Skeletal muscle cell (primary cell): ENCODE measurements around the gene ASB15.
"Not testable (repeated sequence)": the region's sequence is repeated elsewhere in the genome, so short reads cannot be mapped to it uniquely, and the experiment has no call there.

Experiments
- DNase-seq: peaks from one replicate; pipeline ENCODE4 v3.0.0-alpha.2; 2010; ENCODE audit warnings: low read depth
- H3K4me3 ChIP-seq: 2 replicates; pipeline ENCODE4 v1.5.1; 2011; ENCODE audit warnings: low read depth, mild to moderate bottlenecking, control low read depth, low read length, moderate library complexity

ASB15 gene

DNA sequence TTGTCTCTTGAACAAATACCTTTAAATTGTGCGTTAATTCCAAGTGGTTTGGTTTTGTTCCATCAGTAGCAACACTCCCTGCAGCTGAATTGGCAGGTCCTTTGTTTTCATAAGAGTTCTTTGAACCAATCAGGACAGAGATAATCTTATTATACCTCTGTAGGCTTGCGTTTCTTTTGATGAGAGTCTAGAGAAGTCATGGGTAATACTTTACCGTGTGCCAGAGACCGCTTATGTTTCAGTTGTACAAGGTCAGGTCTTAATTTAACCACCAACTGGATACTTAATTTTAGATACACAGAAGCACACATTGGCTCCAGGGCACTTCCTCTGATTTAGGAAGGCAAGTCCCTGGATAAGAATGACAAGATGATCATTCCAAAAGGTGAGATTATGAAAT is at the start of gene ASB15:
TSS of gene ASB15 (plus strand) at position 292 of the 400 bp plus-strand sequence. CDS start 12,682 bp downstream, outside the sequence.
- H3K4me3 ChIP-seq: no peak within 1 kb of the TSS
- no peak for DNase-seq

GRCh38 chr7:123552134-123552533 is 49.5 kb upstream of the ASB15 start:
- not testable (repeated sequence) for DNase-seq, H3K4me3 ChIP-seq

DNA sequence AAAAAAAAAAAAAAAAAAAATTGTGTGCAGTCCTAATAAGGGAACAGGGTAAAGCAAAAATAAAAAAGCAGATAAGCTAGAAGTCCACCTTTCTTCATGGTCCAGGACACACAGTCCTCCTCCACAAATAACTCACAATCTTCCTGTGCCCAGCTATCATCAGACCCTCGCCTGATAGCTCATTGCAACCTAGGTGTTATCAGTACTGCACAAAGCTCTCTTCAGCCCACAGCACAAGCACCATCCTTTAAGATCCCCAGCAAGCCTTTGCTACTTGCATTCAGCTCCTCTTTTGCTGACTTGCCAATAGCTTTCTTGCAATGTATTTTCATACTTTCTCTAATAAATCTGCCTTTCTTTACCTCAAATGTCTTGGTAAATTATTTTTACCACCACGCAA is 49.0 kb upstream of the ASB15 start:
- no peak for DNase-seq
- no peak overlapping the region for H3K4me3 ChIP-seq

DNA sequence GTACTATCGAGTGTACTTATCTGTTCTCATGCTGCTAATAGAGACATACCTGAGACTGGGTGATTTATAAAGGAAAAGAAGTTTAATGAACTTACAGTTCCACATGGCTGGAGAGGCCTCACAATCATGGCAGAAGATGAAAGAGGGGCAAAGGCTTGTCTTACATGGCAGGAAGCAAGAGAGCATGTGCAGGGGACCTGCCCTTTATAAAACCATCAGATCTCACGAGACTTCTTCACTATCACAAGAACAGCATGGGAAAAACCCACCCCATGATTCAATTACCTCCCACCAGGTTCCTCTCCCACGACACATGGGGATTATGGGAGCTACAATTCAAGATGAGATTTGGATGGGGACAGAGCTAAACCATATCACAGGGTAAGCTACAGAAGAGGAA is 48.5 kb upstream of the ASB15 start:
- no peak for DNase-seq
- H3K4me3 ChIP-seq: no peak overlapping the region

GRCh38 chr7:123555484-123555883 is 46.1 kb upstream of the ASB15 start:
- DNase-seq: no peak
- no peak overlapping the region for H3K4me3 ChIP-seq

- peak overlapping the region; percentile 98 for H3K4me3 ChIP-seq
- no peak for DNase-seq
These were observed 44.6 kb upstream of the ASB15 start for GRCh38 chr7:123557016-123557397.

GRCh38 chr7:123557398-123558288 is 44.0 kb upstream of the ASB15 start, which contains the start of gene NDUFA5:
NDUFA5 (minus strand) TSS chr7:123557818; CDS start chr7:123557795, 23 bp downstream.
- H3K4me3 ChIP-seq: peak within 1 kb of the TSS; percentile 98
- peak; percentile 98 for DNase-seq

DNA sequence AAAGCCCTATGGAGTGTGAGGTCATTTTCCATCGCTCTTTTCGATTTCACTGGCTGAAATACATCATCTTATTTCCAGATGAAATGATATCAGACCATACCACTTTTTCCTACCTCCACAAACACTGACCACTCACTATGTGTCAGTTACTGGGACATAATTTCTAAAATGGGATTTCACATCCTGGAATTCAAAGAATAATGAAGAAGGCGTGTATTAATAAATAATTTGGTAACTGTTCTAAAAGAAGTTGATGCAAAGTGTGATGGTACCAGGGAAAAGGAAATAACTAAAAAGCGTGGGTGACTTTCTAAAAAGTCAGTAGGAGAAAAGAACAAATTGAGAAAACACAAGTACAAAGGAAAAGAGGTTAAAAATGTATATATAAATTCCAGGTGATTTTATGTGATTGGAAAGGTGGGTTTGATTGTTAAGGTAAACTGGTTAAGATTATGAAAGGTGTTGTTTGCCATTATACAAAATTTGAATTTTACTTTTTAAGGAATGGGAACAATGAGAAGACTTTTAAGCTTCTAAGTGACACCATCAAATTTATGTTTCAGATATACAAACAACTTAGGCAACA is 43.2 kb upstream of the ASB15 start:
- no peak for DNase-seq
- H3K4me3 ChIP-seq: peak overlapping the region; percentile 98

GRCh38 chr7:123562121-123562520 is 39.5 kb upstream of the ASB15 start:
- DNase-seq: no peak
- H3K4me3 ChIP-seq: no peak overlapping the region

GRCh38 chr7:123569352-123570010 is 32.1 kb upstream of the ASB15 start:
- DNase-seq: no peak
- H3K4me3 ChIP-seq: no peak overlapping the region

- no peak for DNase-seq
- H3K4me3 ChIP-seq: no peak overlapping the region
These were observed 31.0 kb upstream of the ASB15 start for GRCh38 chr7:123570390-123571182.

- no peak overlapping the region for H3K4me3 ChIP-seq
- no peak for DNase-seq
These were observed 30.4 kb upstream of the ASB15 start for GRCh38 chr7:123571187-123571586.

DNA sequence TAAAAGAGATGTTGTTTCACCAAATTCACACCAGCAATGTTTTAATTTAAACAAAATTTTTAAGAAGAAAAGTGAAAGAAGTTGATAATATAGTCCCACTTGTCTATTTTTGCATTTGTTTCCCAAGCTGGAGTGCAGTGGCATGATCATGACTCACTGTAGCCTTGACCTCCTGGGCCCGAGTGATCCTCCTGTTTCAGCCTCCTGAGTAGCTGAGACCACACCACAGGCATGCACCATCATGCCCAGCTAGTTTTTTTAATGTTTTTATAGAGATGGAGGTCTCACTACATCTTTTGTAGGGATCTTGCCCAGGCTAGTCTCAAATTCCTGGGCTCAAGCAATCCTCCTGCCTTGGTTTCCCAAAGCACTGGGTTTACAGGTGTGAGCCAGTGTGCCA is 29.9 kb upstream of the ASB15 start:
- no peak overlapping the region for H3K4me3 ChIP-seq
- DNase-seq: no peak

DNA sequence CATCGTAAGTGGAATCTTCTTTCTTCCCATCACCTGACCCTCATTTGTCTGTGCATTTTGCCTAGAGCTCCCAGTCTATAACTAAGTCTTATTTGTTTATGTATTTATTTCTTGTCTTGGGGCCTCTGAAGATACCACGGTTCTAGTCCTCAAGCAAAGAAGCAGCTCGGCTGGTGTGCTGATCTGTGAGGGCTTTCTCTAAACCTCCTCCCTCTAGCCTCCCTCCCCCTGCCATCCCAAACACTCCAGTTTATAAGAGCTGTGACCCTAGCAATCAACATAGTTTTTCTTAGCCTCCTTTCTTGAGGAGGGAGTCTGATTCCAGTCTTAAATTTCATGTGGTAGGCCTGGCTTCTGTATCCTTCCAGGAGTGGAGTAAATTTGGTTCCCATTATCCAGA is 28.3 kb upstream of the ASB15 start:
- no peak overlapping the region for H3K4me3 ChIP-seq
- DNase-seq: no peak

GRCh38 chr7:123573896-123574467 is 27.6 kb upstream of the ASB15 start:
- H3K4me3 ChIP-seq: no peak overlapping the region
- no peak for DNase-seq

DNA sequence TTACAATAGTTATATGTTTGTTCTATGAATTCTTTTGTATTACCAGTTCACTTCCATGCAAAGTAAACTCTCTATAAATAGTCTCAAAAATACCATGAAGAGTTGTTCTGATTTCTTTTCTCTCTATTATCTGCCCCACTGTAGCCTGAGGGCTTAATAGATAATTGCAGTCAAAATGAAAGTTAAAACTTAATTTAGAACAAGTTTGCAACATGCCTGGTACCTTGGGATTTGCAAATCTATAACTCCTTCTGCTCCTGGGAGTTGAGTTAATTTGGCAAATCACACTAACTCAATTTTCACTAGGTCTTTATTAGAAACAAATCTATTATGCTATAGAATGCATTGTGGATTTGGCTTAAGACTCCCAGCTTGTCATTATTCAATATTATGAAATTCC is 22.2 kb upstream of the ASB15 start:
- DNase-seq: no peak
- H3K4me3 ChIP-seq: no peak overlapping the region

- no peak overlapping the region for H3K4me3 ChIP-seq
- no peak for DNase-seq
These were observed 21.0 kb upstream of the ASB15 start for GRCh38 chr7:123580406-123581161.

DNA sequence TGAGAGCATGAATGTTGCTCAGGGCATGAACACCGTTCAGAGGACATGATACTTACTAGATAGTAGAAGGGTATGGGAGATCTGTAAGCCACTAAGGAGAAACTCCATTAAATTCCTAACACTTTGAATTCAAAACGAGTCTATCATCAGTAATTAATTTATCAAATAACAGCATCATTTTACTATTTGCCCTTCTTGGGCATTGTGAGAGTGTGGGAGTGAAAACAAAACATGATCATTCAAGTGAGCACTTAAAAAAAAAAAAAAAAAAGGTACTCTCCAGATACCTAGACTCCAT is 20.5 kb upstream of the ASB15 start:
- H3K4me3 ChIP-seq: no peak overlapping the region
- no peak for DNase-seq

DNA sequence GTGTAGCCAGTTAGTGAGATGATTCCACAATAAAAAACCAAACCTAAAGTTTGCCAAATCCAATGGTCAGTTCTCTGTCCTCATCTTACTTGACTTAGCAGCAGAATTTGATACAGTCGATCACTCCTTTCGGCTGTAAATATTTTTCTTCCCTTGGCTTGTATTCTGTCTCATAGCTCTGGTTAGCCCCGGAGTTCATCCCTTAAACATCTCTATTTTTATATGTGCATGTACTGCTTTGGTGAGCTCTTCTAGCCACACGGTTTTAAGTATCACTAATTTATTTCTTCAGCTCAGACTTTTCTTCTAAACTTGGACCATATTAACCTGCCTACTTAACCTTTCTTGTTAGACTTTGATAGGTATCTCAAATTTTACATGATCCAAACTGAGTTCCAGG is 17.8 kb upstream of the ASB15 start:
- DNase-seq: no peak
- no peak overlapping the region for H3K4me3 ChIP-seq
